GM18520 (cell line): Measurements from ENCODE around the gene CSH2.
A peak's percentile ranks its signal among the peaks of the same experiment; 100 is the strongest.

Source experiments
- ATAC-seq: cut with Tn5 transposase; IDR thresholded peaks from one replicate; pipeline ENCODE4 v1.9.1; 2021; ENCODE audit not compliant: unreplicated experiment

CSH2 gene

DNA sequence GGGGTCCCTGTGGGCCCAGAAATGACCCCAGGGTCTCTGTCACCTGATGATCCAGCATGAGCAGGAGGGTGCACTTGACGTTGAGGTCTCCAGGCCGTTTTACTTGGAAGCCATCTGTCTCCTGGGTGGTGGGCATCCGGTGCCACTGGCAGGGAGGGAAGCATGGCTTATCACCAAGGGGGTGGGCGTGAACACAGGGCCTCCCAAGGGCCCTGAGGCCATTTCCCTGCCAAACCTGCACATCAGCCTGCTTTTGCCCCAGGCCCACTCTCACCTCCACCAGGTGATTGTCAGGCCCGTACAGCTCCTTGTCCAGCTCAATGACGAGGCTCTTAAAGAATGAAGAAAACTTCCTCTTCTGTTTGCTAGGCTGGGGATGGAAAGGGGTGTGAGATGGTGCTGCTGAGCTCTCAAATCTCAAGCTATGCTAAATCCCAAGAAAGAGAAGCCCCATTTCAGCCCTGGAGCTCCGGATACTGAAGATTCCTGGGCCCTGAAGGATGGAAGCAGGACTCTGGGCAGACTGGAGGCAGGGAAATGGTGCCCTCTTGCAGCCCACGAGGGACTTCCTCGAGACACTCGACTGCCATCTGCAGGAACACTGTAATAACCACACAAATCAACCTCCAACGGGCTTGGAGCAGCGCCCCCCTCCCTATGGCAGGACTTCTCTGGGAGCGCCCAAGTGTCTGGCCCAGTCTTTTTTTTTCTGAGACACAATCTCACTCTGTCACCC lies 38.9 kb downstream of the CSH2 start:
- ATAC-seq: no peak

- ATAC-seq: no peak
Observed at GRCh38 chr17:63833741-63834373, 39.6 kb downstream of the CSH2 start.

GRCh38 chr17:63833026-63833740 lies 40.3 kb downstream of the CSH2 start:
- no peak for ATAC-seq

GRCh38 chr17:63832455-63832854 lies 41.0 kb downstream of the CSH2 start:
- ATAC-seq: no peak

DNA sequence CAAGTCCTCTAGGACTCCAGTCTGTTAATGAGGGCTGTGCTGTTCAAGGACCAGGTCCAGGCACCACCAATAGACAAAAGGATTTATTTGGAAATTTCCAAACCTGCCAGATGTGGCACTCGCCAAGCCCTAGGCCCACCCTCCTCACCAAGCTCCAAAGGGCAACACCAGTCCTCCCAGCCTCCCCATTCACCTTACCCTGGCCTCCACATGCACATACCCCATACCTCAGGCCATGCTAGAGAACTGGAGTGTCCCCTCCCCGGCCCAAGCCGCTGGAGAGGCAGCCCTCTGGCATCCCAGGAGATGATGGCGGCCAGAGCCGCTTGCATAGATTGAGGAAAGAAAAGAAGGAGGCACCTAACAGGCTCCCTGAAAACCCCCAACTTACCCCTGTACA lies 41.5 kb downstream of the CSH2 start:
- ATAC-seq: no peak

DNA sequence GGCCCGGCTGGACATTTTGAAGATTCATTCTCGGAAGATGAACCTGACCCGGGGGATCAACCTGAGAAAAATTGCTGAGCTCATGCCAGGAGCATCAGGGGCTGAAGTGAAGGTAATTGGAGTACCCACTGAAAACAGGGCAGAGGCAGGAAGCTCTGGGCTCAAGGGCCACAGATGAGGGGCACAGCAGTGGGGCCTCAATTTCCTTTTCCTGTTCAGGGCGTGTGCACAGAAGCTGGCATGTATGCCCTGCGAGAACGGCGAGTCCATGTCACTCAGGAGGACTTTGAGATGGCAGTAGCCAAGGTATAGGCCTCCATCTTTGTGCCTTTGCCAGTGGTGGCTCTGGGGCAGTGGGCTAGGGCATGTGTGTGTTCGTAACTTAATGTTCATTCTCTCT lies 42.0 kb downstream of the CSH2 start:
- ATAC-seq: no peak

- ATAC-seq: no peak
Observed at GRCh38 chr17:63830904-63831491, 42.5 kb downstream of the CSH2 start.

- no peak for ATAC-seq
Observed at GRCh38 chr17:63830278-63830677, 43.2 kb downstream of the CSH2 start.

GRCh38 chr17:63828936-63829335 lies 44.5 kb downstream of the CSH2 start:
- no peak for ATAC-seq

- ATAC-seq: no peak
Observed at GRCh38 chr17:63827801-63828221, 45.7 kb downstream of the CSH2 start.

- ATAC-seq: peak; percentile 76
Observed at GRCh38 chr17:63827002-63827800, 46.3 kb downstream of the CSH2 start, which contains the start of the genes FTSJ3 and PSMC5. Gene FTSJ3 (minus strand): TSS chr17:63827663. CDS start chr17:63826902, 761 bp downstream. Gene PSMC5 (plus strand): TSS chr17:63827431. CDS start chr17:63827491, 60 bp downstream.

- no peak for ATAC-seq
Observed at GRCh38 chr17:63826468-63827001, 46.9 kb downstream of the CSH2 start.

DNA sequence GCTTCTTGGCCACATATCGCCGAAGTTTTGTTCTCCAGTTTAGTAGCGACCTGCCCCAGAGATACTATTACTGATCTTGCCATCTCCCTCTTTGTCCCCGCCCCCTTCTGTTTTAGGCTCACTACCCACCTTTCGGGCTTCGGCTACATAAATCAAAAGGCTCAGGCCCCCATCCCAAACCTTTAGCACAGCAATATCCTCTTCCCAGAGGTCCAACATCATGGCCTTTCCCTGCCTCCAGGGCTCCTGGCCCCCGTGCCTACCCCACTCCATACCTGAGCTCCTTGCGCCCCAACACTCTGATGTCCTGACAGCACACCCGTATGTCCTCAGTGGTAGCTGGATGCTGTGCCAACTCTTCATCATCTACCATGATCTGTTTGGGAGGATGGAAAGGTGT lies 49.1 kb downstream of the CSH2 start:
- no peak for ATAC-seq

DNA sequence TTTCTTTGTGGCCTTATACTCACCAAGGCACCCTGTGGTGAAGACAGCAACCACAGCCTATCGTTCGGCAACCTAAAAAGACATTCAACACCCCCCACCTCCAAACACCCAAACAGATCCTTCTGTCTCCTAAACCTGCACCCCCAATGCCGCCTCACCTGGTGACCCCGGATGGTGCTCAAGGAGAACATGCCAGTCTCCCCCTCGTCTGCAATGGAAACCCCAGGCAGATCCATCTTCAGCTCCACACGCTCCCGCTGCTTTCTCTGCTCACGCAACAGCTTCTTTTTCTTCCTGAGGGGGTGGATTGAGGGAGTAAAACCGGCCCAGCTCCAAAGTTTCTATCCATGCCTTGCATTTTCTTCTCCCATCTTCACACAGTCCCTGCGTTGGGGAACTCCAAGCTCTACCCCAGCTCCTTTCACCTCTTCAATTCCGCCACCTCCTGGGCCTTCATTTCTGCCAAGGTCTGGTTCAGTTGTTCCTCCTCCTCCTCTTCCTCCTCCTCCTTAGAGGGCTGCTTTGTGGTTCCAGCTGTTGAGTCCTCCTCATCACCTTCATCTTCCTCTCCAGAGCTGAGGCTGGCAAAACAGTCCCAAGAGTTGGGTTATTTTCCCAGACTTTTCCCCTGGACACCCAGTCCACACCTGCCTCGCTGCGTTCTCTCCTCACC lies 49.7 kb downstream of the CSH2 start:
- ATAC-seq: no peak

DNA sequence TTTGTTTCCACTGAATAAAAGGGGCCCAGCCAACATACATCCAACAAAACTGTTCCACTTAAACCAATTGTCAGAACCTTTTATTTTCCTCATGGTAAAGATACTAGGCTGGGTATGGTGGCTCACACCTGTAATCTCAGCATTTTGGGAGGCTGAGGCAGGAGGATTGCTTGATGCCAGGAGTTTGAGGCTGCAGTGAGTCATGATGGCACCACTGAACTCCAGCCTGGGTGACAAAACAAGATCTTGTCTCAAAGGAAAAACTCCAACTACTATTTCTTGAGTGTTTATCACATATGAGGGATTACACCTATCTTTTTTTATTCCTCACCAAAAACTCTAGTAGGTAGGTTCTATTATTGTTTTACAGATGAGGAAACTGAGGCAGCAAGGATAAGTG lies 50.9 kb downstream of the CSH2 start:
- no peak for ATAC-seq
